ENCODE data around the gene ELP2.

- TF ChIP-seq CTCF (conservative IDR thresholded peaks at IDR 0.05; ENCODE audit: low read length) (no peak), EZH2phosphoT487 (IDR thresholded peaks at IDR 0.05; ENCODE audit: borderline replicate concordance, low read depth, low read length) (no peak)
Observed at GRCh38 chr18:36114738-36115137, 15.0 kb upstream of the ELP2 start.

Measured in OCI-LY7 (cell line).